NCI-H1417 treated with DMSO at 0.1 percent for 48 hours (cell line): Measurements from ENCODE around the gene C2CD4D.
A peak's percentile ranks its signal among the peaks of the same experiment; 100 is the strongest.
"Not testable (repeated sequence)": the region's sequence is repeated elsewhere in the genome, so short reads cannot be mapped to it uniquely, and the experiment has no call there.

Experiments
- DNase-seq: peaks from one replicate; lab custom pipeline; 2025; lab: John Stamatoyannopoulos, UW

Gene C2CD4D

DNA sequence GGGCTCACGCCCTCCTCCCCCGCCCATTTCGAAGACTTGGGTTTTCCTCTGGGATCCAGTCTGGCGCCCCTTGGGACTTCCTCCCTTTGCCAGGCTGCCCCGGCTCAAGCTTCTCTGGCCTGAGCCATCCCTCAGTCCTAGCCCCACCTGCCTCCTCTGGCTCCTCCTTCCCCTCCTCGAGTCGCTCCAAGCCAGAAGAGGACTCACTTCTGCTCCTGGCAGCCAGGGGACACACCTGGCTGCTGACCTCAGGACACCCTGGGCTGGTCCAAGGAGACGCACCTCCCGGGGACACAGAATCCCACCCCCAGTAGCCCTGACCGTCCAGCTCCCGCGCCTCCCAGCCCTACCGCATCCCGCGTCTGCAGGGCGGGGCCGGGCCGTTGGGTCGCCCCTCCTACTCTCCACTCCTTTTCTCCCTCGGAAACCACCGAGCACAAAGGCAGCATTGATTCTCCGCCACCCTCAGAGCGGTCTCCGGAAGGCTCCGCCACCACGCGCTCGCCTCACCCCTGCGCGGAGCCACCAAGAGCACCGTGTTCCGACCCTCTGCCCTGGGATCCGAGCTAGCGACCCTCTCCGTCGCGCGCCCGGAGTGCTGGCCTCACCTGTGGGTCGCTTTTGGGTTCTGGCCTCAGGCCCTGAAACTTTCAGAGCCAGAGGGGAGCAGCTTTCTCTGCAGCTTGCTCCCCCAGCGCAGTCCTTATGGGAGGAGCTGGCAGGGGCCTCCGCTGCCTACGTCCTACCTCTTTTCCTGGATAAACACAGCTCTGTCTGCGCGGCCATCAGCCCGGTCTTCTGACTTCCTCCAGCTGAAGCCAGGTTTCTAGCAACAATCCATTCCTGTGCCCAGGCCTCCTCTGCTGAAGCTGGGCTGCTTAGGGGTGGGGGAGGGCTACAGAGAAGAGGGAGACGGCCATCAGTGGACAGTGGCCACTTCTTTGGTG is at the start of gene C2CD4D:
Gene C2CD4D, minus strand, starts transcription at position 364 of the 947 bp plus-strand sequence. CDS start 831 bp downstream, outside the sequence.
- DNase-seq: peak; percentile 20

DNA sequence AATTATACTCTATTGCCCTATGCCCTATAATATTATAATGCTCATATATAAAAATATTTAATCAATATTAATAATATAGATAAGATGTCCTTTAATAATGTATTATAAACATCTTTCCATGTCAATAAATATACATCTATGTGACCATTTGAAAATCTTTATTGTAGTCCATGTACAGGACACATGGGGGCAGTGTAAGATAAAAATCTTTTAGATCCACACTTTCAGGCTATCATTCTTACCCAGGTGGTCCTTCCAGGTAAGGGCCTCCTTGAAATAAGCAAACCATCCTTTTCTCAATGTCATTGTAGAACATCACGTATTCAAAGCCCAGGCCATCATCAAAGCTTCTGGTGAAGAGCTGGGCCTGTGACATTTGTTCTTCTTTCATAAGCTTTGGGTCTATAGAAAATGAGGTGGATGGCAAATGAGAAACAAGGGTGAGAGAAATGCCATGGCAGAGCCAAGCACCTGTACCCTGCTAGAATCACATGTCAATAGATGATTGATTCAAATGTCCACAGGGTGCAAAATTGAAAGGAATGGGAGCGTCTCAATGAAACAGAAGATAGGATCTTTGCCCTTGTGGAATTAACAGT is 49.5 kb upstream of the C2CD4D start:
- no peak for DNase-seq

DNA sequence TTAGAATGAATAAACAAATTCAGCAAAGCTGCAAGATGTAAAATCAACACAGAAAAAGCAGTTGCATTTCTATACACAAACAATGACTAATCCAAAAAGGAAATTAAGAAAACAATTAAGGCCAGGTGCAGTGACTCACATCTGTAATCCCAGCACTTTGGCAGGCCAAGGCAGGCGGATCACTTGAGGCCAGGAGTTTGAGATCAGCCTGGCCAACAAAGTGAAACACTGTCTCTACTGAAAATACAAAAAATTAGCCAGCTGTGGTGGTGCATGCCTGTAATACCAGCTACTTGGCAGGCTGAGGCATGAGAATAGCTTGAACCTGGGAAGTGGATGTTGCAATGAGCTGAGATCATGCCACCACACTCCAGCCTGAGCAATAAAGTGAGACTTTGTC is 47.4 kb upstream of the C2CD4D start:
- DNase-seq: no peak

DNA sequence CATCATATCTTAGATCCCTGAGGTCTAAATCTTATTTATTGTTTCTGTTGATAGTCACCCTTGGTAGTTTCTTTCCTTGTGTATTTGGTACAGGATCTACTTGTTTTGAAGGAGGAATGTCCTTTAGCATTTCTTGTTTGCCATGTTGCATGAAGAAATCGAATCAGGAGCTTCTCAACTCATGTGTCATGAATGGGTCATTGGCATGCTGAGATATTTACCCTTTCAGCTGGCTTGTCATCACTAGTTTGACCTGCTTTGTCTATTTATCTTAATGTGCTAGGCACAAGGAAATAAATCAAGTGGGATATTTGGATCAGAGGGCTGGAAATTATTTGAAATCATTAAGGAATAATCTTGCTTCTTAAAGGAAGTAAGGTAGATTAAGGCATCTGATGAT is 45.9 kb upstream of the C2CD4D start:
- no peak for DNase-seq

DNA sequence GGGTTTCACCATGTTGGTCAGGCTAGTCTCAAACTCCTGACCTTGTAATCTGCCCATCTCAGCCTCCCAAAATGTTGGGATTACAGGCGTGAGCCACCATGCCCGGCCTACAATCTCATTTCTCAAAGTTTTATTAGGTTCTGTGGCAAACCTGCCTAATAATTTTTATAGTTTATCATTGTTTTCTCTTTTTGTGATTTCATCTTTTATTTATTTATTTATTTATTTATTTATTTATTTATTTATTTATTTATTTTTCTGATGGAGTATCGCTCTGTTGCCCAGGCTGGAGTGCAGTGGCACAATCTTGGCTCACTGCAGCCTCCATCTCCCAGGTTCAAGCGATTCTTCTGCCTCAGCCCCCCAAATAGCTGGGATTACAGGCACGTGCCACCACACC is 45.3 kb upstream of the C2CD4D start:
- DNase-seq: not testable (repeated sequence)

DNA sequence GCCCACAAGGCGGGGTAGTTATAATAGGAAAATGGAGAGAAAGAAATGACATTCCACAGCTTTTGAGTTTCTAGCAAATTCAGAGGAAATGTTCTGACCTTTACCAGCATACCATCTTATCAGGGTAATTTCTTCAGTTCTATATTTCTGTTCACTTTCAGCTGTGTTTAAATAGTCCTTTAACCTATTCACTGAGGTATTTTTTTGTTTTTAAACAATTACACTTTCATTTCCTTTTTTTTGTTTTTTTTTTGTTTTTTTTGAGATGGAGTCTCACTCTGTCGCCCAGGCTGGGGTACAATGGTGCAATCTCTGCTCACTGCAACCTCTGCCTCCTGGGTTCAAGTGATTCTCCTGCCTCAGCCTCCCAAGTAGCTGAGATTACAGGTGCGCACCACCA is 44.8 kb upstream of the C2CD4D start:
- DNase-seq: not testable (repeated sequence)

DNA sequence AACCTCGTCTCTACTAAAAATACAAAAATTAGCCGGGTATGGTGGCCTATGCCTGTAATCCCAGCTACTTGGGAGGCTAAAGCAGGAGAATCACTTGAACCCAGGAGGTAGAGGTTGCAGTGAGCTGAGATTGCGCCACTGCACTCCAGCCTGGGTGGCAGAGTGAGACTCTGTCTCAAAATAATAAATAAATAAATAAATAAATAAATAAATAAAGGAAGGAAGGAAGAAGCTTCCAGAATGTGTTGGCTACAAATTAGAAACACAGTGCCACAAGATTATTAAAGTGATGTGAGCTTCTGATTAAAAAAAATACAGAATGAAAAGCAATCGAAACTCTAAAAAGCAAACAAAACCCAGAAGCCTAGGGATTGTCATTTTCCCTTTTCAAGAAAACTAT is 44.3 kb upstream of the C2CD4D start:
- not testable (repeated sequence) for DNase-seq

DNA sequence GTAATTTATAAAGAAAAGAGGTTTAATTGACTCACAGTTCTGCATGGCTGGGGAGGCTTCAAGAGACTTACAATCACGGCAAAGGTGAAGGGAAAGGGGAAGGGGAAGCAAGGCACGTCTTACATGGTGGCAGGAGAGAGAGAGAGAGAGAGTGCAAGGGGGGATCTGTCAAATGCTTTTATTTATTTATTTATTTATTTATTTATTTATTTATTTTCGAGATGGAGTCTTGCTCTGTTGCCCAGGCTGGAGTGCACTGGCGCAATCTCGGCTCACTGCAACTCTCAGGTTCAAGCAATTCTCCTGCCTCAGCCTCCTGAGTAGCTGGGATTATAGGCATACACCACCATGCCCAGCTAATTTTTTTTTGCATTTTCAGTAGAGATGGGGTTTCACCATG is 43.3 kb upstream of the C2CD4D start:
- not testable (repeated sequence) for DNase-seq

DNA sequence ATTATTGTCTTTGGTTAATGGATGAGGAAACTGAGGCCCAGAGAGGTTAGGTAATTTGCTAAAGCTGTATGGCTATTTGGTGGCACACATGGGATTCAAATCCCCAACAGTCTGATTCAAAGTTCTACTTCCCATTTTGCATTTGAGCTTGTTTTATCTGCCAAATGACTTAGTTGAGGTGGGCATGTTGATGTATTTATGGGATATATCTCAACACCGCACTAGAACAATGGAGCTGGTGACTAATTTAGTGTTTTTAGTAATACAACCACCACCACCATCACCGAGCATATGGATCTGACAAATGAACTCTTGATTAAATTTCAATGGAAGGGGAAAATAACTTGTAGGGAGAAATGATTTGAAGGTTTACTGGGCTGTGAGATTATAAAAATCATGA is 42.8 kb upstream of the C2CD4D start:
- no peak for DNase-seq

DNA sequence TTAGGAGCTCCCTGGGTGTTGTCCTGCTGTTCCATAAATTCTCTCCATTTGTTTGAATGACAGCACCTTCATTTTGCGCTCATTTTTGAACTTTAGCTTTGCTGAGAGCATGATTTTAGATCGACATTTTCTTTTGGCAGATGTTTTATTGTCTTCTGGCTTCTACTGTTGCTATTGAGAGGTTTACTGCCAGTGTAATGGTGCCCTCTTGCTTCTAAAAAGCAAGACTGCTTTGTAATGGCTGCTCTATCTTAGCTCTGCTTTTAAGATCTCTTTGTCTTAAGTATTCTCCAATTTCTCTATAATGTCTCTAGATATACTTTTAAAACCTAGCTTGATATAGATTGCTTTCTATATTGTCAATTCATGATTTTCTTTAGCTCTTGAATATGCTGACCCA is 41.9 kb upstream of the C2CD4D start:
- DNase-seq: no peak

DNA sequence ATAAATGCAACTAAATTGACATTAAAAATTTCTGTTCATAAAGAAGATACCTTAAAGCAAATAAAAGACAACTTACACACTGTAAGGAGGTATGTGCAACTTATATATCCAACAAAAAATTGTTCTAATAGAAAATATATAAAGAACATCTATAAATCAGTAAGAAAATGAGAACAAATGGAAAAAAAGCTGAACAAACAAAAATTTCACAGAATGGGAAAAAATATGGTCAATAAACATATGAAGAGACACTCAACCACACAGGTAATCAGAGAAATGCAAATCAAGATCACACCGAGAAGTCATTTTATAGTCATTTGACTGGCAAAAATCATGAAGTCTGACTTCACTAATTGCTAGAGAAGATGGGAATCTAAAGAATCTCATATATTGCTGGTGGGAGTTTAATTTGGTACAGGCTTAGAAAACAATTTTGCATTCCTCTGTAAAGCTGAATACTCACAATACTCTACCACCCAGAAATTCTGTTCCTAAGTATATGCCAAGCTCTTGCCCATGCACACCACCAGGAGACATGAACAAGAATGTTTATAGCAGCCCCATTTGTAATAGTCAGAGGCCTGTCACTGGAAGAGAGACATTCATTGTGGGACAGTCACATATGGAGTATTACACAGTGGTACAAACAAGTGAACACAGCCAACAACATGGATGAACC is 35.9 kb upstream of the C2CD4D start:
- DNase-seq: no peak

DNA sequence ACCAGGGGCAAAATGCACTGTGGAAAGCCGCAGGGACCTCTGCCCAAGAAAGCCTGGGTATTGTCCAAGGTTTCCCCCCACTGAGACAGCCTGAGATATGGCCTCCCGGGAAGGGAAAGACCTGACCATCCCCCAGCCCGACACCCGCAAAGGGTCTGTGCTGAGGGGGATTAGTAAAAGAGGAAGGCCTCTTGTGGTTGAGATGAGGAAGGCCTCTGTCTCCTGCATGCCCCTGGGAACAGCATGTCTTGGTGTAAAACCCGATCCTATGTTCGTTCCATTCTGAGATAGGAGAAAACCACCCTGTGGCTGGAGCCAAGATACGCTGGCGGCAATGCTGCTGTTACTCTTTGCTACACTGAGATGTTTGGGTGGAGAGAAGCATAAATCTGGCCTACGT is 33.2 kb upstream of the C2CD4D start:
- DNase-seq: not testable (repeated sequence)

DNA sequence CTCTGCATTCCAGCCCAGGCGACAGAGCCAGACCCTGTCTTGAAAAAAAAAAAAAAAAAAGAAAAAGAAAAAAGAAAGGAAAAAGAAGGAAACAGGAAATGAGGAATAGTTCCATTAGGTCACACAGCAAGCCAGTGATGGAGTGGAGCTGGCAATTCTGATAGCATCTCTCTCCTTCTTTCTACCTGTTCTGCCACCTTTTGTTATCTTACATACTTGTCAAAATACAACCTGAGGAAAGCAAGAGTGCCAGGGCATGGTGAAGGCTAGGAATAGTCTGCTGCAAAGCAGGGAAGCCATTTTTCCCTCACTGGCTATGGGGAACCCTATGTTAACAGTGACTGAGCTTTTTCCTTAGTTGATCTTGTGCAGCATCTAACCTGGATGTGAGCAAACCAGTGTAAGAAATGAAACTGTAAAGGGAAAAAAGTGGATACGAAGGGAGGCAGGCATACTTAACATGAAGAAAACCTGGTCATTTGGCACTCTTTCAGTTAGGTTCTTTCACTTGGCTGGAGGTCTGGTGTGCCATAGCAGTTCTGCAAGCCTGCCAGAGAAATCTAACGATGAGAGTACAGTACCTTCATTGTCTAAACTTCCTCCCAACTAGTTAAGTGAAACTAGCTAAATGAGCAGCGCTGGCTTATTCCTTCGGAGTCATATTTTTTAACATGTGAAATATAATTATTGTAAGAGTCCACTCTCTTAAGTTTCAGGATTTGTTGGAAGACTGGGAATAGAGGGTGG is 31.8 kb upstream of the C2CD4D start:
- no peak for DNase-seq

DNA sequence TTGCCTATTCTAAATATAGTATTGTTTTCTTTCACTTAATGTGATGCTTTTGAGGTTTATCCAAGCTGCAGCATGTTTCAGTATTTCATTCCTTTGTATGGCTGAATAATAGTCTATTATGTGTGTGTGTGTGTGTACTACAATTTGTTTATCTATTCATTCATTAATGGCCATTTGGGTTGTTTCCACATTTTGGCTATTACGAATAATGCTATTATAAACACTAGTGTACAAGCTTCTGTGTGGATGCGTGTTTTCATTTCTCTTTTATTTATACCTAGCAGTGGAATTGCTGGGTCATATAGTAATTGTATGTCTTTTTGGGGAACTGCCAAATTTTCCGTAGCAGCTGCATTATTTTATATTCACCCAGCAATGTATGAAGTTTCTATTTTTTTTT is 28.9 kb upstream of the C2CD4D start:
- no peak for DNase-seq

DNA sequence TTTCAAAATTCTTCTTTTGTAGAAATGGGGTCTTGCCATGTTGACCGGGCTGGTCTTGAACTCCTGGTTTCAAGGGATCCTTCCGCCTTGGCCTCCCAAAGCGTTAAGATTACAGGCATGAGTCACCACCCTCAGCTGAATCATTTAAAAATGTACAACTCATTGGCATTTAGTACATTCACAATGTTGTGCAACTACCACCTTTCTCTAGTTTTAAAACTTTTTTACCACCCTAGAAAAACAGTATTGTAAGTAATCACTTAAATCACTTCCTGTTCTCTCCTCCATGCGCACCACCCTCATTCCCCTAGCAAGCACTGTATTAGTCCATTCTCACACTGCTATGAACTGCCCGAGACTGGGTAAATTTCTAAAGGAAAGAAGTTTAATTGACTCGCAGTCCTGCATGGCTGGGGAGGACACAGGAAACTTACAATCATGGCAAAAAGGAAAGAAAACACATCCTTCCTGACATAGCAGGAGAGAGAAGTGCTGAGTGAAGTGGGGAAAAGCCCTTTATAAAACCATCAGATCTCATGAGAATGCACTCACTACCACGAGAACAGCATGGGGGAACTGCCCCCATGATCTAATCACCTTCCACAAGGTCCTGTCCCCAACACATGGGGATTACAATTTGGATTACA is 28.3 kb upstream of the C2CD4D start:
- no peak for DNase-seq

DNA sequence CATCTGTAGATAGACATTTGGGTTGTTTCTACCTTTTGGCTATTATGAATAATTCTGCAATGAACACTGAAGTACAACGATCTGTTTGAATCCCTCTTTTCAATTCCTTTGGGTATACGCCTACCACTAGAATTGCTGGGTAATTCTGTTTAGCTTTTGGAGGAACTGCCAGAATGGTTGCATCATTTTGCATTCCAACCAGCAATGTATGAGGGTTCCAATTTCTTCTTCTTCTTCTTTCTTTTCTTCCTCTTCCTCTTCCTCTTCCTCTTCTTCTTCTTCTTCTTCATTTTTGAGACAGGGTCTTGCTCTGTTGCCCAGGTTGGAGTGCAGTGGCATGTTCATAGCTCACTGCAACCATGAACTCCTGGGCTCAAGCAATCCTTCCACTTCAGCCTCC is 27.7 kb upstream of the C2CD4D start:
- no peak for DNase-seq

DNA sequence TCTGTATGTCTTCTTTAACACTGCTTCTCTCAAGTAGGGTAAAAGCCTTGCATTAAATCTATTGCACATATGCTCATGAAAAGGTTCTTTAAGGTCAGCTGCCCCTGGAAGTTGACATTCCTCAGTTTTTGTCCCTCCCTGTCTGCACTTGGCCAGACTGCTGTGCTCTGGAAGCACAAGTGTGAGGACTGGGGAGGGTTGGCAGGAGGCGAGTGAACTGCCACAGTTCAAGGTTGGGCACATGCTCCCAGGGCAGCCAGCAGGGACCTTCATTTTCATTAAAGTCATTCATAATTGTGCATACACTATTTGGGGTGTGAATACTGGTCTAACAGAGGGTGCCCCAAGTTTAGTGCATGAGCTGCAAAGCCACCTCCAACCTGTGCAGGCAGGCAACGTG is 24.8 kb upstream of the C2CD4D start:
- DNase-seq: no peak

DNA sequence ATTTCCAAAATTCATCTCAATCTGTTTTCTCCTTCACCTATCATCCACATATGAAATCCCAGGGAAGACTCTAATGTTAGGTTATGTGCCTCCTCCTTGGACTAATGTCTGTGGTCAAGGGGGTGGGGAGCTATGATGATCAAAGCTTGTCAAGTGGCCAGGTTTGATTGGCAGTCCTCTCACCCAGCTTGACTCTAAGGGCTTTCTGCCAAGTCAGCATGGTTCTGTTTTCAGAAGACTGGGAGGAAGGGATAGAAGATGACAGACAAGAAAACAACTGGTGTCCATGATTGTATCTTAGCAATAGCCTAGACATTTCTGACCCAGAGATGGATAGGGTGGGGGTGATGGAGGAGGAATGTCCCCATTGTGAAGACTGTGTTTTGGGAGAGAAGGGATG is 23.0 kb upstream of the C2CD4D start:
- no peak for DNase-seq

DNA sequence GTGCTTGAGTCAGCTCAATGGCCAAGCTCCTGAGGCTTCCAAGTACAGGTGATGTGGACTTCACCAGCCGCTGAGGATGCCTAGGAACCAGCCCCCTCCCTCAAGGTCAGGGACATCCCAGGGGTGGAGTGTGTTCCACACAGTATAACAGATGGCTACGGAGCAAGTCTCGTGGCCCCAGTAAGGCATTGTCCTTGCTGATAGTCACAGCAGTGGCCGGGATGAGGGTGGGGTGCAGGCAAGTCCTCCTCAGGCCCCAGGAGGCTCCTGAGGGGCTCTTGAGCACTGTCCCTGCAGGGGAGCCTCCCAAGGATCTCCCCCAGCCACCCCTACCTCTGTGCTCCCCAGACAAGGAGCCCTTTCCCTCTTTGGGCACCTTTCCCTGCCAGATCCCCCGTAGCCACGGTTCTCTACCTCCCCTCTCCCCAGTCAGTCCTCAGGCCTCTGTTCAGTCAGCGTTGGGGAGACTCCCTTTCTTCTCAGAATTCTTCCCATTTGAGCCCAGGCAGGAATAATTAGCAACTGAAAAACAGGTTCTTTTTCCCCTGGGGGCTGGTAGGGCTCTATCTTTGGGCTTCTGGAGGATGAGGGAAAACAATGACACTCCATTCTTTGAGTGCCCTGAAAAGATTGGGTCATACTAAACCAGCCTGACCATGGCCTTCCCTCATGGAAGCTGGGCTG is 21.0 kb upstream of the C2CD4D start:
- DNase-seq: no peak

DNA sequence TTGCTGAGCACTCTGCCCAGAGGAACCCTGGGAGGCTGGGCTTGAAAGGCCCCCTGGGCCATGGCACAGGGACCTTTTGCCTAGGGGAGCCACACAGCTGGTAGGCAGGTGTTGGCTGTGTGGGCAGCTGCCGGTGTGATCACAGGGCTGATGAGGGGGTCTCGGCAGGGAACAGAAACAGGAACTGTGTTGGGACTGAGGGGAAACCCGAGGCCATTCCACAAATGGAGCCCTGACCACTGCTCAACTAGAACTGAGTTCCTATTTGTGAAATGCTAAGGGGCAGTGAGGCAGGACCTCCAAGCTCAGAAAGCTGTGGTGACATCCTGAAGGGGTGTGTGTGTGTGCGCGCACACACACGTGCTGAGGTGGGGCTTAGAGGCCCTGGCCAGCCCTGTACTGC is 20.3 kb upstream of the C2CD4D start:
- DNase-seq: no peak
